Rectal smooth muscle tissue (tissue), 1 donor: ENCODE measurements around the gene ATP6V0C.
A peak's percentile ranks its signal among the peaks of the same experiment; 100 is the strongest.

ENCODE experiments used
- H3K27ac ChIP-seq: one replicate; pipeline ENCODE4 v1.7.0; 2013; ENCODE audit warnings: low read depth, low read length, inconsistent platforms
- H3K27me3 ChIP-seq: one replicate; pipeline ENCODE4 v1.7.0; 2013; ENCODE audit warnings: low read length; ENCODE audit not compliant: control insufficient read depth, insufficient read depth
- H3K36me3 ChIP-seq: one replicate; pipeline ENCODE4 v1.7.0; 2013; ENCODE audit warnings: low read length; ENCODE audit not compliant: control insufficient read depth, insufficient read depth
- H3K4me1 ChIP-seq: one replicate; pipeline ENCODE4 v1.7.0; 2013; ENCODE audit warnings: low read length; ENCODE audit not compliant: control insufficient read depth, insufficient read depth
- H3K4me3 ChIP-seq: one replicate; pipeline ENCODE4 v1.7.0; 2013; ENCODE audit warnings: low read length
- H3K9ac ChIP-seq: one replicate; pipeline ENCODE4 v1.7.0; 2013; ENCODE audit warnings: low read length

Gene ATP6V0C

GRCh38 chr16:2499454-2499853 lies 14.3 kb upstream of the ATP6V0C start:
- no peak overlapping the region for H3K9ac ChIP-seq
- no peak overlapping the region for H3K27ac ChIP-seq
- no peaks in the 10 kb centered on the region for H3K4me1 ChIP-seq
- H3K36me3 ChIP-seq, result peaks cover 9% of the 10 kb centered on the region
- no peaks in the 10 kb centered on the region for H3K27me3 ChIP-seq
- H3K4me3 ChIP-seq, result no peak overlapping the region

GRCh38 chr16:2499890-2500429 lies 13.8 kb upstream of the ATP6V0C start:
- H3K27me3 ChIP-seq, result no peaks in the 10 kb centered on the region
- no peak overlapping the region for H3K9ac ChIP-seq
- H3K27ac ChIP-seq, result no peak overlapping the region
- no peaks in the 10 kb centered on the region for H3K4me1 ChIP-seq
- H3K36me3 ChIP-seq, result peaks cover 9% of the 10 kb centered on the region
- H3K4me3 ChIP-seq, result no peak overlapping the region

GRCh38 chr16:2500430-2500917 lies 13.3 kb upstream of the ATP6V0C start:
- Histone ChIP-seq H3K27me3 (no peaks in the 10 kb centered on the region), H3K27ac (no peak overlapping the region), H3K36me3 (peaks cover 9% of the 10 kb centered on the region), H3K9ac (no peak overlapping the region), H3K4me1 (no peaks in the 10 kb centered on the region), H3K4me3 (no peak overlapping the region)

- H3K36me3 ChIP-seq, result peaks cover 9% of the 10 kb centered on the region
- H3K27ac ChIP-seq, result no peak overlapping the region
- H3K27me3 ChIP-seq, result no peaks in the 10 kb centered on the region
- peak overlapping the region; percentile 39 for H3K4me3 ChIP-seq
- no peaks in the 10 kb centered on the region for H3K4me1 ChIP-seq
- no peak overlapping the region for H3K9ac ChIP-seq
Measured at GRCh38 chr16:2500918-2501750, 12.6 kb upstream of the ATP6V0C start.

- Histone ChIP-seq H3K27me3 (no peaks in the 10 kb centered on the region), H3K36me3 (peaks cover 3% of the 10 kb centered on the region), H3K27ac (no peak overlapping the region), H3K4me1 (no peaks in the 10 kb centered on the region), H3K4me3 (no peak overlapping the region), H3K9ac (no peak overlapping the region)
Measured at GRCh38 chr16:2501946-2502895, 11.5 kb upstream of the ATP6V0C start.

- no peak overlapping the region for H3K4me3 ChIP-seq
- H3K9ac ChIP-seq, result no peak overlapping the region
- no peak overlapping the region for H3K27ac ChIP-seq
- H3K4me1 ChIP-seq, result no peaks in the 10 kb centered on the region
- H3K27me3 ChIP-seq, result no peaks in the 10 kb centered on the region
- H3K36me3 ChIP-seq, result no peaks in the 10 kb centered on the region
Measured at GRCh38 chr16:2505695-2506094, 8.1 kb upstream of the ATP6V0C start.

GRCh38 chr16:2507052-2507659 lies 6.6 kb upstream of the ATP6V0C start:
- Histone ChIP-seq H3K9ac (no peak overlapping the region), H3K27ac (no peak overlapping the region), H3K27me3 (no peaks in the 10 kb centered on the region), H3K36me3 (no peaks in the 10 kb centered on the region), H3K4me3 (no peak overlapping the region), H3K4me1 (peaks cover 3% of the 10 kb centered on the region)

GRCh38 chr16:2507665-2508064 lies 6.1 kb upstream of the ATP6V0C start:
- peaks cover 3% of the 10 kb centered on the region for H3K4me1 ChIP-seq
- no peaks in the 10 kb centered on the region for H3K27me3 ChIP-seq
- no peak overlapping the region for H3K9ac ChIP-seq
- H3K36me3 ChIP-seq, result no peaks in the 10 kb centered on the region
- H3K27ac ChIP-seq, result no peak overlapping the region
- H3K4me3 ChIP-seq, result no peak overlapping the region

GRCh38 chr16:2508722-2509400 lies 4.9 kb upstream of the ATP6V0C start:
- Histone ChIP-seq H3K36me3 (no peaks in the 10 kb centered on the region), H3K4me3 (no peak overlapping the region), H3K9ac (no peak overlapping the region), H3K27ac (no peak overlapping the region), H3K27me3 (no peaks in the 10 kb centered on the region), H3K4me1 (peaks cover 7% of the 10 kb centered on the region)

- Histone ChIP-seq H3K4me1 (peaks cover 11% of the 10 kb centered on the region), H3K27ac (peak overlapping the region; percentile 22), H3K27me3 (no peaks in the 10 kb centered on the region), H3K36me3 (no peaks in the 10 kb centered on the region), H3K4me3 (peak overlapping the region; percentile 47), H3K9ac (no peak overlapping the region)
Measured at GRCh38 chr16:2511128-2511800, 2.5 kb upstream of the ATP6V0C start.

- no peak overlapping the region for H3K9ac ChIP-seq
- no peaks in the 10 kb centered on the region for H3K27me3 ChIP-seq
- no peak overlapping the region for H3K4me3 ChIP-seq
- H3K27ac ChIP-seq, result no peak overlapping the region
- no peaks in the 10 kb centered on the region for H3K36me3 ChIP-seq
- H3K4me1 ChIP-seq, result peaks cover 16% of the 10 kb centered on the region
Measured at GRCh38 chr16:2511996-2512734, 1.6 kb upstream of the ATP6V0C start.
